Measurements from ENCODE around the gene ZNF230.

Gene ZNF230

DNA sequence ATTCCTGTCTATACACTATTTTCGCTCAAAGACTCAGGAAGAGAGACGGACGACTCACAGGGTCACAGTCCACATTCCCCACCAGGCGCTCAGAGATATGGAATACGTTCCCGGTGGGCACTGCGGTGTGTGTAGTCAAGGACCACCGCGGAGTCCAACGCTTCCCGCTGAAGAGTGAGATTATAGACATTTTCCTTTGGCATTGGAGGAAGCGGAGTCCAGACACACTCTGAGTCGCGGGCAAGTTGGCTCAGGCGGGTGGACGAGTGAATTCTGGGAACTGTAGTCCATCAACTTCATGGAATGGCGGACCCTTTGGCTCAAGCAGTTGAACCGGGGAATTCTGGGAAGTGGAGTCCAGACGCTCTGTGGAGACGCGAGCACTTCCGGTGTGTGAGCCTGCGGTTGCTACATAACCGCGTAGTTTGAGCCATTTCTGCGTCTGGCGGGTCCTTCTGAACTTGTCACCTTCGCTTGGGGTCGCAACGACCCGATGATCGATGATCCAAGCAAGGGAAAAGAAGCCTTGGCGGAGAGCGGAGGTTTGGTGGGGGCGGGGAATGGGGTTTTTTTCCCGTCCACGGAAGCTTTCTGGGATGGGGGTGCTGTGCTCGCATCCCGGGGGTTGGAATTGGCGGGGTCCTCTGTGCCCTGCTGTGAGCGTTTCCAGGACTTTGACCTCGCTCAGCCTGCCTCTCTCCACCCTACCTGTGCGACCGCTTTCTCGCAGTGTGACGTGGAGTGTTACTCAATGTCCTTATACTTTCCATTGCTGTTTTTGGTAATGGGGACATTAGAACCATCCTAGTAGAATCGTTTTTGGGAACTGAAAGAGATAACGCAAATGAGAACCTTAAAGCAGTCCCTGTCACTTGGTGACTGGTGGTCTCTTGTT is at the start of gene ZNF230:
Gene ZNF230, plus strand, starts transcription at position 392 of the 895 bp plus-strand sequence. CDS start 4,122 bp downstream, outside the sequence.
- TF ChIP-seq GATA2 (IDR thresholded peaks at IDR 0.05; ENCODE audit: low read depth, low read length) (no peak), GATA3 (IDR thresholded peaks at IDR 0.05; ENCODE audit: low read depth, low read length) (no peak)

DNA sequence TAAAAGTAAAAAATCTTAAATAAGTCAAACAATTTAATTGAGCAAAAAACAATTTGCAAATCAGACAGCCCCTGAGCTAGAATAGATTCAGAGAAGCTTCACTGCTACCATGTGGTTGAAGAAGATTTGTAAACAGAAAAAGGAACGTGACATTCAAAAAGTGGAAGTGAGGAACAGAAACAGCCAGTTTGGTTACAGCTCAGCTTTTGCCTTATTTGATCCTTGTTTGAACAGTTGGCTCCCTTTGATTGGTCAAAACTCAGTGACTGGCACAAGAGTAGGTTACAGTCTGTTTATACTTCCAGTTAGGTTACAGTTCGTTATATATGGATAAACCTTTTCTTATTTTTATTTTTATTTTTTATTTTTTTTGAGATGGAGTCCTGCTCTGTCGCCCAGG is 45.9 kb upstream of the ZNF230 start:
- no peak for TF ChIP-seq GATA3 (IDR thresholded peaks at IDR 0.05; ENCODE audit: low read depth, low read length)
- no peak for TF ChIP-seq GATA2 (IDR thresholded peaks at IDR 0.05; ENCODE audit: low read depth, low read length)

DNA sequence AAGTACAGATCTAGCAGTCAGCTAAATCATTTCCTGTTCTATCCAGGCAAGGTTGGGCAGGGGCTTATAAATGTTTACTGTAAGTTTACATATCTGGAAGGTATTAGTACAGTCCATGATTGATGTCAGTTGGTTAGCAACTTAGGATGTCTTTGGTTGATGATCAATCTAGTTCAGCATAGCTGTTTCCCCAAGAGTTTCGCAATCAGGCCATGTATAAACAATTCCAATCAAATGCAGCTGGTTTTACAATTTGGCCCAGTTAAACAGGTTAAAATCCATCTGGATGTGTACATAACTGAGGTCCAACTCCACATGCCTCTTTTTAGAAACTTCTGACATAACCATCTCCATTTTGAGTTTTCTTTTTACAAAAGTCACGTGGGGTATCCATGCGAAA is 44.9 kb upstream of the ZNF230 start:
- TF ChIP-seq GATA3 (IDR thresholded peaks at IDR 0.05; ENCODE audit: low read depth, low read length) (no peak), GATA2 (IDR thresholded peaks at IDR 0.05; ENCODE audit: low read depth, low read length) (no peak)

DNA sequence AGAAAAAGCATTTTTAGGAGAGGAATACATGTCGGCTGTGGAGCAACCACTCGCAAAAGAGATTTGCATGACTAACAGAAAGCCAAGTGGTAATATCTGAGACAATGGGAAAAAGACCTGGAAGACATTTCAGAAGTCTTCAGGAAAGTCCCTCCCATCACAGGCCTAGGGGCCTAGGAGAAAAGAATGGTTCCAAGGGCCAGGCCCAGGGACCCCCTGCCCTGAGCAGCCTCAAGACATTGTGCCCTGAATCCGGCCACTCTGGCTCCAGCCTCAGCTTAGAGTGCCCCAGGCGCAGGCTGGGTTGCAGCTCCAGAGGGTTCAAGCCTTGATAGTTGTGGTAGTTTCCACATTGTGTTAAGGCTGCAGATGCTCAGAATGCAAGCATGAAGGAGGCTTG is 42.3 kb upstream of the ZNF230 start:
- no peak for TF ChIP-seq GATA2 (IDR thresholded peaks at IDR 0.05; ENCODE audit: low read depth, low read length)
- TF ChIP-seq GATA3 (IDR thresholded peaks at IDR 0.05; ENCODE audit: low read depth, low read length) = no peak

DNA sequence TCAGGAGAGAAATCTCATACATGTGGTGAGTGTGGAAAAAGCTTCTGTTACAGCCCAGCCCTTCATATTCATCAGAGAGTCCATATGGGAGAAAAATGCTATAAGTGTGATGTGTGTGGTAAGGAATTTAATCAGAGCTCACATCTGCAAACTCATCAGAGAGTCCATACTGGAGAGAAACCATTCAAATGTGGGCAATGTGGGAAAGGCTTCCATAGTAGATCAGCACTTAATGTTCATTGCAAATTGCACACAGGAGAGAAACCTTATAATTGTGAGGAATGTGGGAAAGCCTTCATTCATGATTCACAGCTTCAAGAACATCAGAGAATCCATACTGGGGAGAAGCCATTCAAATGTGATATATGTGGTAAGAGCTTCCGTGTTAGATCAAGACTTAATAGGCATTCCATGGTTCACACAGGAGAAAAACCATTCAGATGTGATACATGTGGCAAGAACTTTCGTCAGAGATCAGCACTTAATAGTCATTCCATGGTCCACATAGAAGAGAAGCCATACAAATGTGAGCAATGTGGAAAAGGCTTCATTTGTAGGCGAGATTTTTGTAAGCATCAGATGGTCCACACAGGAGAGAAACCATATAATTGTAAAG is 36.6 kb upstream of the ZNF230 start:
- no peak for TF ChIP-seq GATA2 (IDR thresholded peaks at IDR 0.05; ENCODE audit: low read depth, low read length)
- no peak for TF ChIP-seq GATA3 (IDR thresholded peaks at IDR 0.05; ENCODE audit: low read depth, low read length)

DNA sequence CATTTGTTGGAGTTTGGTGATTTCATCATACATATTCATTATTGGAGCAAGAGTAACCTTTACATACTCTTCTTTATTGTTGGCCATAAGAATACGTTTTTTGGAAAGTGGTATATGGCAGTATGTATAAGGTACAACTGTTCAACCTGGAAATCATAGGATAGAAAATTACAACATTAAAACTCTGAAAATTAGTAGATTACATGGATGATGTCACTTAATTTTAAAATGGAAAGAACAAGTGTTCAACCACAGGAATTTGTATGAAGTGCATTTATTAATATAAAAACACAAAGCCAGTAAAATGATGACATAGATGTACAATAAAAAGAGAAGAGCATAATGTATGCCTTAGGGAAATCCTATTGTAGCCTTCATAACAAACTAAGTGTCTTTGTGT is 26.0 kb upstream of the ZNF230 start:
- TF ChIP-seq GATA3 (IDR thresholded peaks at IDR 0.05; ENCODE audit: low read depth, low read length) (no peak), GATA2 (IDR thresholded peaks at IDR 0.05; ENCODE audit: low read depth, low read length) (no peak)

DNA sequence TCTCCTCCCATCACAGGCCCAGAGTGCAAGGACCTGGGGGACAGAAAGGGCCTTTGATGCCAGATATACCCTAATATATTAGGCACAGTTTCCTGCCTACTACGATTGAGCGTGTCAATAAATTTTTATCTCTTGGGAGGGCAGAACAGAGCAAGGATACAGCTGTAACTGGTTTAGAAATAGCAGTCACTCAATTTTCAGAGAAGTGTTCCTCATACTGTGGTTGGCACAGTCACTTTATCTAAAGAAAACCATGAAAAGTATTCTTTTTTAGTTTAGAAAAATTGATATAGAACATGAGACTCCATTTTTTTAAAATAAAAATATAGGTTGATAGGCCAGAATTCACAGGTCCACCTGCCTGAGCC is 19.2 kb upstream of the ZNF230 start:
- TF ChIP-seq GATA3 (IDR thresholded peaks at IDR 0.05; ENCODE audit: low read depth, low read length) (no peak), GATA2 (IDR thresholded peaks at IDR 0.05; ENCODE audit: low read depth, low read length) (no peak)

DNA sequence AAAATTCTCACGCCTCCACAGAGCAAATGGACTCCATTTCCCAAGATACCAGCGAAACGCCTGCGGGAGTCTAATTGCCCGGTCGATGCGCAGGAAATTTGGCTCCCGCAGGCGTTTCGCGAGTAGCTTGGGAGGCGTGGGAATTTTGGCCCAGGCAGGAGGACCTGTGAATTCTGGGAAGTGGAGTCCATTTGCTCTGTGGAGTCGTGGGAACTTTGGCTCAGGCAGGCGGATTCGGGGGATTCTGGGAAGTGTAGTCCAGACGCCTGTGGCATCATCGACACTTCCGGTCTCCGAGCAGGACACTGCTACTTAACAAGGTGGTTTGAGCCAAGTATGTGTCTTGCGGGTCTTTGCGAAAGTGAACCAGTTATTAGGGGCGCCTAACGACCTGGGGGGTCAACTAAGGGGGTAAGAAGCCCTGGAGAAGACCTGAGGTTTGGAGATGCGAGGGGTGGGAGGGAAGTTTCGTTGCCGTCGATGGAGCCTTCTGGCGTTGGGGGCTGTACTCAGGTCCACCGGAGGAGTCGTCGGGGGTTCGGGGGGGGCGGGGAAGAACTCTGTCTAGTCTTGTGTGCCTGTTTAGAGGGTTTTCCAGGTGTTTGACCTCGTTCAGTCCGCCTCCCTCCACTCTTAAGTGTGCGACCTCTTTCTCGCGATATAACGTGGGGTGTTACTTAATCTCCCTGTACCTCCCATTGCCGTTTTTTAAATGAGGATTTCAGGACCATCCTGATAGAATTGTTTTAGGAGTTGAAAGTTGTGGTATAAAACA is 18.7 kb upstream of the ZNF230 start, which contains the start of gene ZNF155:
Gene ZNF155, plus strand, starts transcription at position 277 of the 775 bp plus-strand sequence. CDS start 4,356 bp downstream, outside the sequence.
- TF ChIP-seq GATA2 (IDR thresholded peaks at IDR 0.05; ENCODE audit: low read depth, low read length) = no peak
- TF ChIP-seq GATA3 (IDR thresholded peaks at IDR 0.05; ENCODE audit: low read depth, low read length) = no peak

DNA sequence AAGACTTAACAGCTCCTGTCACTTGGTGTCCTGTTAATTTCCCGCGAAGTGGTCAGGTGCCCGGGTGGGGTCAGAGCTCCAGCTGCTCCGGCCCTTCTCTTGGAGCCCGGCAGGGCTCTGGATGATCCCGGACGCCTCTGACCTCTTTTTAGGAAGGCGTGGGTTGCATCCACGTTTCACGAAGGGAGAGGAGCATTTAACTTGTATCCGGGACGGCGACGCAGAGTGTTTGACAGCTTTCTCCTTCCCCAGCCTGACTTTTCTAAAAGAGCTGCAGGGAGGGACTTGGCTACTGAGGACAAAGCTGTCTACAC is 18.1 kb upstream of the ZNF230 start:
- TF ChIP-seq GATA2 (IDR thresholded peaks at IDR 0.05; ENCODE audit: low read depth, low read length) (no peak), GATA3 (IDR thresholded peaks at IDR 0.05; ENCODE audit: low read depth, low read length) (no peak)

DNA sequence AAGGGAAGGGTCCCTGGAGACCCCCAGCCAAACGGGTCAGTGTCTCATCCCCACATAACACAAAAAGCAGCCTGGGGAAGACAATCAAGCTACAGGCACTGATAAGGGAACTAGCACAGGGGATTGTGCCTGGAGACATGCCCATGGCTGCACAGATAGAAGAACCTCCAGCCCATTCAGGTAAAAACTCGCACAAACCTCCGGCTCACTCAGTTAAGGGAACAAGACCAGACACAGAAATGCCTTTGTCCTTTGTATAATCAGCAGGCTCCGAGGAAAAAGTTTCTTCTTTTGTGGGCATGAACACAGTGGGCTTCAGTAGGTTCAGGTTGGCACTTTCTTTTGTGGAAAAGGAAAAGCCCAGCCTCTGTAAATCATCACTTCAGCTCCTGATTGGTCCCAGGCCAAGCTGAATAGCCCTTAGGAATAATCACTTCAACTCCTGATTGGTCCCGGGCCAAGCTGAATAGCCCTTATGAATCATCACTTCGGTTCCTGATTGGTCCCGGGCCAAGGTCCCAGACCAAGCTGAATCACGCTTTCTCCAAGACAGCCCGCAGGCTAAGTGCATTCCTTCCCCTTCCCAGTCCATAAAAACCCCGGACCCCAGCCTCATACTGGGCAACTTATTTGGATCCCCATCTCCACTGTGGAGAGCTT is 5.0 kb upstream of the ZNF230 start:
- TF ChIP-seq GATA2 (IDR thresholded peaks at IDR 0.05; ENCODE audit: low read depth, low read length) (no peak), GATA3 (IDR thresholded peaks at IDR 0.05; ENCODE audit: low read depth, low read length) (no peak)

DNA sequence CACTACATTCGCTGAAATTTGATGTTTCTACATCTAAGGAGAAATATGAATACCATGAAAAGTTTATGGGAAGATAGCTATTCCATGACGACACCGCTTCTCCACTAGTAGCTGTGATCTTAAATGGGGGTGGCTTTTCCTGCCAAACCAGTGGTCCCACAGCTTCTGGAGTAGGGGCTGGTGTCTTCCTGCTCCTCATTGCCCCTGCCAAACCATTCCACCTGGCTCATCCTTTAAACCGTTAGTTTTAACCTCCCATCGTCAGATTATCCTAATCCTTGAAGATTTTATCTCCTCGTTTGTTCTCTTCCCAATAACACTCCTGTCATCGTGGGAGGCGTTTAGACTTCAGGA is 568 bp upstream of the ZNF230 start:
- TF ChIP-seq GATA3 (IDR thresholded peaks at IDR 0.05; ENCODE audit: low read depth, low read length) (no peak), GATA2 (IDR thresholded peaks at IDR 0.05; ENCODE audit: low read depth, low read length) (no peak)

DNA sequence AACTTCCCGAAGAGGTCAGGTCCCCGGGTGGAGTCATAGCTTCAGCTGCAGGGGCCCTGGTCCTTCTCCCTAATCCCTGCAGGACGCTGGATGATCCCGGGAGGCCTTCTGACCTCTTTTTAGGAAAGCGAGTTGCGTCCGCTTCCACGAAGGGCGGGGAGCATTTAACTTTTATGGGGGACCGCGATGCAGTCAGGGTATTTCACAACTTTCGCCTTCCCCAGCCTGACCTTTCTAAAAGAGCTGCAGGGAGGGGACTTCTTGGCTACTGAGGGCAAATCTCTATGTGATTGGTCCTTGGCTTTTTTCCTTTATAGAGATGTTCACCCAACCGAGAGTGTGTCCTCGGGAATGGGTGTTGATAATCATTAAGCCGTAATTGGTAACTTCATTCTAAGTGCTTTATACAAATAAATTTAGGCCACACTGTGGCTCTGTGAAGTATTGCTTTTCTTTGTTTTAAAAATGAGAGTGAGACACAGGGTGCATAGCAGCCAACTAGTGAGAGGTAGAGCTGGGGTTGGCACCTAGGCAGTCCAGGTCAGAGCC is 778 bp downstream of the ZNF230 start:
- TF ChIP-seq GATA3 (IDR thresholded peaks at IDR 0.05; ENCODE audit: low read depth, low read length) (no peak), GATA2 (IDR thresholded peaks at IDR 0.05; ENCODE audit: low read depth, low read length) (no peak)

DNA sequence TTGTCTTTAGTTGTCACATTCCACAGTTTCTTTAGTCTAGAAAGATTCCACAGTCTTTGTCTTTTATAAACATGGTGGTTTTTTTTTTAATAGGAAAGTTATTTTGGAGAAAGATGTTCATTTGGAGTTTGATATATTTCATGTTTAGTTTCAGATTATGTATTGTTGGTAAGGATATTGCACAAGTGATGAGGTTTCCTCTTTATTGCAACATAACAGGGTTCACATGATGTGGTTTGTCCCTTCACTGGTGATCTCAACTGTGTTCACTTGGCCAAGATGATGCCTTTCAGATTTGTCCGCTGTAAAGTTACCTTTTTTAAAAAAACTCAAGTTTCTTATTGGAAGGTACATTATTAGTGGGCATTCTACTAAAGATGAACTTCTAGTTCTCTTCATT is 3.2 kb downstream of the ZNF230 start:
- TF ChIP-seq GATA3 (IDR thresholded peaks at IDR 0.05; ENCODE audit: low read depth, low read length) (no peak), GATA2 (IDR thresholded peaks at IDR 0.05; ENCODE audit: low read depth, low read length) (no peak)

DNA sequence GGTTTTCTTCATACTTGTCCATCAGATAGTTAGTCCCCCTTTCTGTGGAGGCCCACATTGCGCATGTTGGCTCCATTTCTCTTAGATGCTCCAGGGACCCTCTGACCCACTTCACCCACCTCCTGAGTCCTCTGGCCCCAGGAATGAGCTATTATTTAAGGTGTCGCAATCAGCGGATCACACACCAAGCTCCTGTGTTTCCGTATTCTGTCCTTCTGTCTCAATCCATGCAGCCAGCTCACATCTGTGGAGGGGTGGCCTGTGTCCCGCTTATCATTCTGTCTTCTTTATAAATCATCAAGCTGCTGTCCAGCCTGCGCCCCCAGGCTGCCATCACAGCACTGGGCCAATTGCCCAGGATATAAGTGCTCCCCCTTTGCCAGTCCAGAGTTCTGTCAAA is 4.7 kb downstream of the ZNF230 start:
- TF ChIP-seq GATA2 (IDR thresholded peaks at IDR 0.05; ENCODE audit: low read depth, low read length) (no peak), GATA3 (IDR thresholded peaks at IDR 0.05; ENCODE audit: low read depth, low read length) (no peak)

Measured in SH-SY5Y (cell line).